PFSK-1 (cell line): ENCODE measurements around the gene ZNF622.

Experiments
- POLR2AphosphoS5 ChIP-seq: IDR thresholded peaks from 2 replicates; pipeline ENCODE4 v1.6.1; 2012; ENCODE audit warnings: low read depth, mild to moderate bottlenecking, control low read depth, low read length, moderate library complexity
- SIN3A ChIP-seq: IDR thresholded peaks from 2 replicates; pipeline ENCODE4 v1.6.1; 2012; ENCODE audit warnings: mild to moderate bottlenecking, low read length, moderate library complexity, borderline replicate concordance; ENCODE audit not compliant: insufficient read depth
- TF ChIP-seq, protein P1 (sequence below), 2 experiments: IDR thresholded peaks; 2 replicates each; pipeline versions ENCODE4 v1.6.1 to v1.8.0; 2011 to 2012; ENCODE audit warnings: low read depth in 2 of 2, low read length in 2 of 2, control low read depth in 1 of 2, inconsistent platforms in 1 of 2, mild to moderate bottlenecking in 1 of 2, moderate library complexity in 1 of 2; ENCODE audit not compliant: insufficient read depth in 1 of 2

DNA sequence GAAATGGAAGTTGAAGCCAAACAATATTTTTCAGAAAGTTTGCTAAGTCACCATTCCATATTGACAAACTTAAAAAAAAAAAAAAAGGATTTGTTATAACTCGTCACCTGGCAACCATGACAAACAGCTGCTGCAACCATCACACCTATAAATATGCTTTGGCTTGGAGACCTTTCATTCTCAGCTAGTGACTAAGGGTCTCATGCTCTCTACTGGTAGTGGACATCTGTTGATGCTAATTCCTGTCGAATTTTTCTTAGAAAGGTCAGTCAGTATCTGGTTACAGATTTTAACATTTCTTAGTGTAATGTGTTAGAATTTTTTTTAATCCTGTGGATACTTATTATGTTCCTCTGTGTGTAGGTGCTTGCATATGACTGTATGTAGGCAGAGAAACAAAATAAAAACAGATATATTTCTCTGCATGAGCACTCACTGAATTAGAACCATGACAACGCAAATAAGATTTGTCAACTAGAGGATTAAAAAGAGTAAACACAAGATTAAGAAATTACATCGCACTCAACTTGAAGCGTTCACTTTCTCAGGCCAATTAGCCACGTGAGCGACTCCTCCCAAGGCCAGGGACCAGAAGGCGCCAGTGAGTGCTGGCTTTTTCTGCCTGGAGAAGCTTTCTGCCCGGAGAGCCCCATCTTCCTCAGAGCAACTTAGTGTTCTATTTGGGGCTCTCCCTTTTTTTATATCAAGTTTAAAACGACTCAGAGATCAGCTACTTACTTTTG, 27.0 kb upstream of the ZNF622 start:
- TF ChIP-seq, protein P1, sequence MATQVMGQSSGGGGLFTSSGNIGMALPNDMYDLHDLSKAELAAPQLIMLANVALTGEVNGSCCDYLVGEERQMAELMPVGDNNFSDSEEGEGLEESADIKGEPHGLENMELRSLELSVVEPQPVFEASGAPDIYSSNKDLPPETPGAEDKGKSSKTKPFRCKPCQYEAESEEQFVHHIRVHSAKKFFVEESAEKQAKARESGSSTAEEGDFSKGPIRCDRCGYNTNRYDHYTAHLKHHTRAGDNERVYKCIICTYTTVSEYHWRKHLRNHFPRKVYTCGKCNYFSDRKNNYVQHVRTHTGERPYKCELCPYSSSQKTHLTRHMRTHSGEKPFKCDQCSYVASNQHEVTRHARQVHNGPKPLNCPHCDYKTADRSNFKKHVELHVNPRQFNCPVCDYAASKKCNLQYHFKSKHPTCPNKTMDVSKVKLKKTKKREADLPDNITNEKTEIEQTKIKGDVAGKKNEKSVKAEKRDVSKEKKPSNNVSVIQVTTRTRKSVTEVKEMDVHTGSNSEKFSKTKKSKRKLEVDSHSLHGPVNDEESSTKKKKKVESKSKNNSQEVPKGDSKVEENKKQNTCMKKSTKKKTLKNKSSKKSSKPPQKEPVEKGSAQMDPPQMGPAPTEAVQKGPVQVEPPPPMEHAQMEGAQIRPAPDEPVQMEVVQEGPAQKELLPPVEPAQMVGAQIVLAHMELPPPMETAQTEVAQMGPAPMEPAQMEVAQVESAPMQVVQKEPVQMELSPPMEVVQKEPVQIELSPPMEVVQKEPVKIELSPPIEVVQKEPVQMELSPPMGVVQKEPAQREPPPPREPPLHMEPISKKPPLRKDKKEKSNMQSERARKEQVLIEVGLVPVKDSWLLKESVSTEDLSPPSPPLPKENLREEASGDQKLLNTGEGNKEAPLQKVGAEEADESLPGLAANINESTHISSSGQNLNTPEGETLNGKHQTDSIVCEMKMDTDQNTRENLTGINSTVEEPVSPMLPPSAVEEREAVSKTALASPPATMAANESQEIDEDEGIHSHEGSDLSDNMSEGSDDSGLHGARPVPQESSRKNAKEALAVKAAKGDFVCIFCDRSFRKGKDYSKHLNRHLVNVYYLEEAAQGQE (IDR thresholded peaks at IDR 0.05; ENCODE audit: insufficient read depth in 1 of 2, low read depth in 2 of 2, low read length in 2 of 2), result no peak
- TF ChIP-seq POLR2AphosphoS5 (no peak), SIN3A (no peak)
